Neural cell (in vitro differentiated cells): ENCODE data around the gene SGPP2.

ENCODE experiments used
- EP300 ChIP-seq: fragments of 450-650 bp; conservative IDR thresholded peaks from 2 replicates; pipeline ENCODE4 v1.6.1; 2014; ENCODE audit warnings: antibody characterized with exemption, mild to moderate bottlenecking, moderate library complexity; ENCODE audit not compliant: poor library complexity, severe bottlenecking
- EZH2 ChIP-seq: fragments of 200-600, 300-800 bp; shearing (Covaris generic), sonication (generic); IDR thresholded peaks from 2 replicates; pipeline ENCODE4 v1.6.1; 2014; ENCODE audit warnings: antibody characterized with exemption, low read length, borderline replicate concordance, mild to moderate bottlenecking; ENCODE audit not compliant: insufficient read depth, poor library complexity, severe bottlenecking
- MXI1 ChIP-seq: fragments of 450-650 bp; conservative IDR thresholded peaks from 2 replicates; pipeline ENCODE4 v1.6.1; 2014; ENCODE audit warnings: antibody characterized with exemption, mild to moderate bottlenecking; ENCODE audit not compliant: poor library complexity, severe bottlenecking
- POLR2AphosphoS5 ChIP-seq: IDR thresholded peaks from 2 replicates; pipeline ENCODE4 v1.6.1; 2012
- RAD21 ChIP-seq: fragments of 450-650 bp; conservative IDR thresholded peaks from 2 replicates; pipeline ENCODE4 v1.6.1; 2014; ENCODE audit warnings: antibody characterized with exemption, mild to moderate bottlenecking, moderate library complexity
- TAF1 ChIP-seq: IDR thresholded peaks from 2 replicates; pipeline ENCODE4 v1.6.1; 2012; ENCODE audit warnings: low read depth
- TF ChIP-seq, protein P1 (sequence below): fragments of 450-650 bp; IDR thresholded peaks from 2 replicates; pipeline ENCODE4 v1.5.1; 2014; ENCODE audit warnings: antibody characterized with exemption, mild to moderate bottlenecking, moderate library complexity; ENCODE audit not compliant: poor library complexity, severe bottlenecking
- TF ChIP-seq, protein P2 (sequence below): IDR thresholded peaks from 2 replicates; pipeline ENCODE4 v1.6.1; 2012; ENCODE audit warnings: borderline replicate concordance

DNA sequence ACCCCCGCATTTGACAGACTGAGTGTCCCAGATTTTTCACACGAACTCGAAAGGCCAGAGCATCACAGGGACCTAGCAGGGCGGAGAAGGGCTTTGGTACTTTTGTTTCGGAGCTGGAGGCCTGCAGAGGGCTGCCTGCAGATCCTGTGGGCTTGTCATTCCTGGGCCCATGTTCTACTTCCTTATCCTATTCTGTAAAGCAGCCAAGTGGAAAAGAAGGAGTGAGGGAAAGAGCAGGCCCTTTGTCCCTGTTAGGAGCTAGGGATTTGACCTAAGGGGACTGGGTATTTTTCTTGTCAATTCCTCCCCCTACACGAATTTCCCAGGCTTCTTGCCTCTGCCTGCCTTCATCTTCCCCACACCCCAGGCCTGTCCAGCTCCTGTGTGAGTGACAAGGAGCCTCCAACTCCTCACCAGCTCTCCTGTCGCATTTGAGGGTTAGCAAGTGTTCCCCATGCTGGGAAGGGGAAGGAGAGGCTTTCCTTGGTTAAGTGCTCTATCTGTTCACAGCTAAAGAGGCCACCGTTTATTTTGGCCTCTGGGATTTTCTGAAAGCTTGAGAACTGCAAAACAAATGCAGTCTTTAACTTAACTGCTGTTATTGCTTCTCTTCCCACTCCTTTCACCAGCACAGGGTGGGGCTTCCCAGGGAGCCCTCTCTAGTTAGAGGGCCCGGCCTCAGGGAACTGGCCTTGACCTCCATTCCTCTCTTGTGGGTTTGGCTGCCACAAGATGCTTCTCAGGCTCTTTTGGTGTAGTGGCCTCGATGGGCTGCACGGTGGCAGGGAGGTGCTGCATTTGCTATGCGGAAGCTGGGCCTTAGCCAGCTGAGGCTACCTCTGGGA lies 61.2 kb downstream of the SGPP2 start:
- TF ChIP-seq, protein P1, sequence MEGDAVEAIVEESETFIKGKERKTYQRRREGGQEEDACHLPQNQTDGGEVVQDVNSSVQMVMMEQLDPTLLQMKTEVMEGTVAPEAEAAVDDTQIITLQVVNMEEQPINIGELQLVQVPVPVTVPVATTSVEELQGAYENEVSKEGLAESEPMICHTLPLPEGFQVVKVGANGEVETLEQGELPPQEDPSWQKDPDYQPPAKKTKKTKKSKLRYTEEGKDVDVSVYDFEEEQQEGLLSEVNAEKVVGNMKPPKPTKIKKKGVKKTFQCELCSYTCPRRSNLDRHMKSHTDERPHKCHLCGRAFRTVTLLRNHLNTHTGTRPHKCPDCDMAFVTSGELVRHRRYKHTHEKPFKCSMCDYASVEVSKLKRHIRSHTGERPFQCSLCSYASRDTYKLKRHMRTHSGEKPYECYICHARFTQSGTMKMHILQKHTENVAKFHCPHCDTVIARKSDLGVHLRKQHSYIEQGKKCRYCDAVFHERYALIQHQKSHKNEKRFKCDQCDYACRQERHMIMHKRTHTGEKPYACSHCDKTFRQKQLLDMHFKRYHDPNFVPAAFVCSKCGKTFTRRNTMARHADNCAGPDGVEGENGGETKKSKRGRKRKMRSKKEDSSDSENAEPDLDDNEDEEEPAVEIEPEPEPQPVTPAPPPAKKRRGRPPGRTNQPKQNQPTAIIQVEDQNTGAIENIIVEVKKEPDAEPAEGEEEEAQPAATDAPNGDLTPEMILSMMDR = no peak
- no peak for TF ChIP-seq POLR2AphosphoS5
- no peak for TF ChIP-seq RAD21
- no peak for TF ChIP-seq MXI1
- no peak for TF ChIP-seq EP300
- TF ChIP-seq TAF1 = no peak
- no peak for TF ChIP-seq EZH2
- TF ChIP-seq, protein P2, sequence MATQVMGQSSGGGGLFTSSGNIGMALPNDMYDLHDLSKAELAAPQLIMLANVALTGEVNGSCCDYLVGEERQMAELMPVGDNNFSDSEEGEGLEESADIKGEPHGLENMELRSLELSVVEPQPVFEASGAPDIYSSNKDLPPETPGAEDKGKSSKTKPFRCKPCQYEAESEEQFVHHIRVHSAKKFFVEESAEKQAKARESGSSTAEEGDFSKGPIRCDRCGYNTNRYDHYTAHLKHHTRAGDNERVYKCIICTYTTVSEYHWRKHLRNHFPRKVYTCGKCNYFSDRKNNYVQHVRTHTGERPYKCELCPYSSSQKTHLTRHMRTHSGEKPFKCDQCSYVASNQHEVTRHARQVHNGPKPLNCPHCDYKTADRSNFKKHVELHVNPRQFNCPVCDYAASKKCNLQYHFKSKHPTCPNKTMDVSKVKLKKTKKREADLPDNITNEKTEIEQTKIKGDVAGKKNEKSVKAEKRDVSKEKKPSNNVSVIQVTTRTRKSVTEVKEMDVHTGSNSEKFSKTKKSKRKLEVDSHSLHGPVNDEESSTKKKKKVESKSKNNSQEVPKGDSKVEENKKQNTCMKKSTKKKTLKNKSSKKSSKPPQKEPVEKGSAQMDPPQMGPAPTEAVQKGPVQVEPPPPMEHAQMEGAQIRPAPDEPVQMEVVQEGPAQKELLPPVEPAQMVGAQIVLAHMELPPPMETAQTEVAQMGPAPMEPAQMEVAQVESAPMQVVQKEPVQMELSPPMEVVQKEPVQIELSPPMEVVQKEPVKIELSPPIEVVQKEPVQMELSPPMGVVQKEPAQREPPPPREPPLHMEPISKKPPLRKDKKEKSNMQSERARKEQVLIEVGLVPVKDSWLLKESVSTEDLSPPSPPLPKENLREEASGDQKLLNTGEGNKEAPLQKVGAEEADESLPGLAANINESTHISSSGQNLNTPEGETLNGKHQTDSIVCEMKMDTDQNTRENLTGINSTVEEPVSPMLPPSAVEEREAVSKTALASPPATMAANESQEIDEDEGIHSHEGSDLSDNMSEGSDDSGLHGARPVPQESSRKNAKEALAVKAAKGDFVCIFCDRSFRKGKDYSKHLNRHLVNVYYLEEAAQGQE = no peak
